ENCODE data around the gene FOXD4.
"Not testable (repeated sequence)": the region's sequence is repeated elsewhere in the genome, so short reads cannot be mapped to it uniquely, and the experiment has no call there.

Gene FOXD4

GRCh38 chr9:93909-94308 lies 24.3 kb downstream of the FOXD4 start:
- not testable (repeated sequence) for DNase-seq (ENCODE audit: low spot score)

- not testable (repeated sequence) for DNase-seq (ENCODE audit: low spot score)
Measured at GRCh38 chr9:90851-91250, 27.4 kb downstream of the FOXD4 start.

GRCh38 chr9:88396-89037 lies 29.7 kb downstream of the FOXD4 start:
- not testable (repeated sequence) for DNase-seq (ENCODE audit: low spot score)

DNA sequence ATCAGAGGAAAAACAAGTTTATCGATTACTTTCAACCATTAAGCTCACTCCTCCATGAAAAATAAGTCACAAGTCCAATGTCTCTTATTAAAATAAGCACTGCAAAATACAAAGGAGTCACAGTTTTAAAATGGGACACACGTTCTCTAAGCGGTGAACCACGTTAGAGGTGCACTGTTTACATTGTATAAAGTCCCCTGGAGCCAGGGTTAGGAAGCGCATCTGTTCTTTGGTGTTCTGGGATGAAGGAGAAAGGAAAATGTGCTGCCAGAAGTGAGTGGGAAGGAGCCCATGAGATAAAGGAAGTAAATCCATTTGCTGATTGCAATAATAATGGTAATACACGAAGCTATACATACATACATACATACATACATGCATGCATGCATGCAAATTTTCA lies 30.4 kb downstream of the FOXD4 start:
- DNase-seq (ENCODE audit: low spot score) = not testable (repeated sequence)

GRCh38 chr9:87105-87504 lies 31.1 kb downstream of the FOXD4 start:
- not testable (repeated sequence) for DNase-seq (ENCODE audit: low spot score)

DNA sequence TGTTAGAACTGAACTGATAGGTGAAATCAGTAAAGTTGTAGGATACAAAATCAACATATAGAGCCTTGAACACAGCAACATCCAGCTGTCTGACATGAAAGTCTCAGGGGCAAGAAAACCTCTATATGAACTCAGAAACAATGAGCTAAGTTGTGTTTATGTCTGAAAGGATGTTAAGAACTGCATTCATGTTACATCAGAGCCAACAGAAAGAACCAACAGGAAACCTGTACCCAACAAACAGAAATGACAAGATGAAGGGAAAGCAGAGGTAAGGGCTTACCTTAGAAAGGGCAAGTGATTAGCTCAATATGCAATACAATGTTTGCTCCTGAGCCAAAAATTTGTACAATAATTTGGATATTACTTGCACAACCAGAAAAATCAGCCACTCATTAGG lies 31.5 kb downstream of the FOXD4 start:
- not testable (repeated sequence) for DNase-seq (ENCODE audit: low spot score)

DNA sequence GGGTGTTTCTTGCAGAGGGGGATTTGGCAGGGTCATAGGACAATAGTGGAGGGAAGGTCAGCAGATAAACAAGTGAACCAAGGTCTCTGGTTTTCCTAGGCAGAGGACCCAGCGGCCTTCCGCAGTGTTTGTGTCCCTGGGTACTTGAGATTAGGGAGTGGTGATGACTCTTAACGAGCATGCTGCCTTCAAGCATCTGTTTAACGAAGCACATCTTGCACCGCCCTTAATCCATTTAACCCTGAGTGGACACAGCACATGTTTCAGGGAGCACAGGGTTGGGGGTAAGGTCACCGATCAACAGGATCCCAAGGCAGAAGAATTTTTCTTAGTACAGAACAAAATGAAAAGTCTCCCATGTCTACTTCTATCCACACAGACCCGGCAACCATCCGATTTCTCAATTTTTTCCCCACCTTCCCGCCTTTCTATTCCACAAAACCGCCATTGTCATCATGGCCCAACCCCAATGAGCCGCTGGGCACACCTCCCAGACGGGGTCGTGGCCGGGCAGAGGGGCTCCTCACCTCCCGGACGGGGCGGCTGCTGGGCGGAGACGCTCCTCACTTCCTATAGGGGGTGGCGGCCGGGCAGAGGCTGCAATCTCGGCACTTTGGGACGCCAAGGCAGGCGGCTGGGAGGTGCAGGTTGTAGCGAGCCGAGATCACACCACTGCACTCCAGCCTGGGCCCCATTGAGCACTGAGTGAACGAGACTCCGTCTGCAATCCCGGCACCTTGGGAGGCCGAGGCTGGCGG lies 35.1 kb downstream of the FOXD4 start:
- not testable (repeated sequence) for DNase-seq (ENCODE audit: low spot score)

GRCh38 chr9:78333-78732 lies 39.9 kb downstream of the FOXD4 start:
- not testable (repeated sequence) for DNase-seq (ENCODE audit: low spot score)

DNA sequence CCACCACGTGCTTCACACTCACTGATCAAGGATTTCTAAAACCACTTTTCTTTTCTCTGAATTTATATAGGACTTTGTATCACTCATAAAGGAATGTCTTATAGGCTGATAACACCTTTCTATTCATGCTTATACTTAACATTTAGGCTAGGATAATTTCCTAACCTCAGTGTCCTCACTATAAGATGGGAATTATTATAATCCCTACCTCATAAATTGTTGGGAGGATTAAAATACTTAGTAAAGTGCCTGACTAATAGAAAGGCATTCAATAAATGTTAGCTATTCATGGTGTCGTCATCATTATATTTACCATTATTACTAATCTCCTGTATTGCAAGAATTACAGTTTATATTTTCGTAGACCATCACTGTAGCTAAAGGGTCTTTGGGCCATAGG lies 41.8 kb downstream of the FOXD4 start:
- not testable (repeated sequence) for DNase-seq (ENCODE audit: low spot score)

- DNase-seq (ENCODE audit: low spot score) = not testable (repeated sequence)
Measured at GRCh38 chr9:73900-74525, 44.2 kb downstream of the FOXD4 start.

- not testable (repeated sequence) for DNase-seq (ENCODE audit: low spot score)
Measured at GRCh38 chr9:73076-73899, 44.9 kb downstream of the FOXD4 start.
